Right atrium auricular region (tissue), 2 donors: Measurements from ENCODE around the gene AKTIP. TPM values are rescaled to one million over a fixed set of nuclear protein-coding genes. Genes with fewer than 3 reads are reported as not detected.
A peak's percentile ranks its signal among the peaks of the same experiment; 100 is the strongest.

ENCODE experiments used
- DNase-seq: peaks from one replicate; pipeline ENCODE4 v3.0.0-alpha.2; 2019; ENCODE audit warnings: low spot score
- H3K27ac ChIP-seq, 2 donors: fragments of 200-600 bp; sonication (generic); 1 replicate in 1 of 2; 2 replicates in 1 of 2; pipeline ENCODE4 v1.5.1; 2016 to 2019
- H3K27me3 ChIP-seq, 2 donors: fragments of 200-600 bp; sonication (generic); one replicate each; pipeline versions ENCODE4 v1.5.1 to v1.6.0; 2017 to 2019
- H3K36me3 ChIP-seq: fragments of 200-600 bp; sonication (generic); one replicate; pipeline ENCODE4 v1.5.1; 2016
- H3K4me1 ChIP-seq, 2 donors: fragments of 200-600 bp; sonication (generic); one replicate each; pipeline versions ENCODE4 v1.5.1 to v1.6.0; 2017 to 2019
- H3K4me3 ChIP-seq, 2 donors: fragments of 200-600 bp; sonication (generic); 1 replicate in 1 of 2; 2 replicates in 1 of 2; pipeline ENCODE4 v1.5.1; 2017 to 2019; ENCODE audit warnings: mild to moderate bottlenecking in 1 of 2, moderate library complexity in 1 of 2
- H3K9me3 ChIP-seq, 2 donors: fragments of 200-600 bp; sonication (generic); one replicate each; pipeline ENCODE4 v1.5.1; 2019
- CTCF ChIP-seq, 2 donors: fragments of 200-600 bp; sonication (generic); IDR thresholded peaks; one replicate each; pipeline ENCODE4 v1.5.1; 2019; ENCODE audit warnings: antibody characterized with exemption in 2 of 2
- total RNA-seq, 2 donors: library from RNA; depleted of rRNA; stranded (reverse); fragments of >200 nt; gene quantifications; one replicate each; pipeline ENCODE4 v1.1.0, GENCODE V29; 2016

Gene AKTIP
- total RNA-seq, 2 donors from 2014 or later: 49.8 to 85.3 TPM

GRCh38 chr16:53495325-53495724 lies 7.7 kb downstream of the AKTIP start:
- no peak overlapping the region for H3K4me3 ChIP-seq
- TF ChIP-seq CTCF (IDR thresholded peaks at IDR 0.05): no peak
- H3K9me3 ChIP-seq: no peaks in the 10 kb centered on the region
- no peak for DNase-seq
- peaks cover 0 to 3% of the 10 kb centered on the region in 2 donors for H3K4me1 ChIP-seq
- peaks cover 83% of the 10 kb centered on the region for H3K36me3 ChIP-seq
- no peak overlapping the region for H3K27ac ChIP-seq
- H3K27me3 ChIP-seq: no peaks in the 10 kb centered on the region

GRCh38 chr16:53494636-53495035 lies 8.4 kb downstream of the AKTIP start:
- peaks cover 84% of the 10 kb centered on the region for H3K36me3 ChIP-seq
- no peak for DNase-seq
- H3K27me3 ChIP-seq: no peaks in the 10 kb centered on the region
- peaks cover 0 to 6% of the 10 kb centered on the region in 2 donors for H3K4me1 ChIP-seq
- no peaks in the 10 kb centered on the region for H3K9me3 ChIP-seq
- TF ChIP-seq CTCF (IDR thresholded peaks at IDR 0.05): no peak
- H3K4me3 ChIP-seq: no peak overlapping the region
- no peak overlapping the region for H3K27ac ChIP-seq

GRCh38 chr16:53492503-53492902 lies 10.5 kb downstream of the AKTIP start:
- H3K36me3 ChIP-seq: peaks cover 72% of the 10 kb centered on the region
- no peak for DNase-seq
- H3K9me3 ChIP-seq: no peaks in the 10 kb centered on the region
- no peak for TF ChIP-seq CTCF (IDR thresholded peaks at IDR 0.05)
- no peaks in the 10 kb centered on the region for H3K27me3 ChIP-seq
- H3K27ac ChIP-seq: no peak overlapping the region
- H3K4me1 ChIP-seq: peaks cover 0 to 6% of the 10 kb centered on the region in 2 donors
- H3K4me3 ChIP-seq: no peak overlapping the region

GRCh38 chr16:53489755-53490154 lies 13.3 kb downstream of the AKTIP start:
- Histone ChIP-seq H3K27me3 (no peaks in the 10 kb centered on the region), H3K27ac (peak overlapping the region in 1 of 2 donors; percentile 5), H3K36me3 (peaks cover 52% of the 10 kb centered on the region), H3K9me3 (no peaks in the 10 kb centered on the region), H3K4me1 (peaks cover 0 to 6% of the 10 kb centered on the region in 2 donors), H3K4me3 (no peak overlapping the region)
- DNase-seq: no peak
- TF ChIP-seq CTCF (IDR thresholded peaks at IDR 0.05): no peak

- Histone ChIP-seq H3K9me3 (no peaks in the 10 kb centered on the region), H3K36me3 (peaks cover 49% of the 10 kb centered on the region), H3K4me1 (peaks cover 0 to 6% of the 10 kb centered on the region in 2 donors), H3K27ac (no peak overlapping the region), H3K4me3 (no peak overlapping the region), H3K27me3 (no peaks in the 10 kb centered on the region)
- TF ChIP-seq CTCF (IDR thresholded peaks at IDR 0.05): no peak
- no peak for DNase-seq
These were observed 16.8 kb downstream of the AKTIP start for GRCh38 chr16:53486230-53486629.

- TF ChIP-seq CTCF (IDR thresholded peaks at IDR 0.05): no peak
- H3K9me3 ChIP-seq: no peaks in the 10 kb centered on the region
- no peaks in the 10 kb centered on the region for H3K27me3 ChIP-seq
- no peaks in the 10 kb centered on the region for H3K4me1 ChIP-seq
- H3K27ac ChIP-seq: no peak overlapping the region
- peaks cover 55% of the 10 kb centered on the region for H3K36me3 ChIP-seq
- DNase-seq: no peak
- no peak overlapping the region for H3K4me3 ChIP-seq
These were observed 18.5 kb downstream of the AKTIP start for GRCh38 chr16:53484542-53484941.
